ENCODE results near the gene SLC25A21. TPM values are rescaled to one million over a fixed set of nuclear protein-coding genes. Genes with fewer than 3 reads are reported as not detected.
A peak's percentile ranks its signal among the peaks of the same experiment; 100 is the strongest.

SLC25A21 gene
- total RNA-seq, 4 donors from 2014 or later = 0.39 to 3.3 (median 1.2) TPM

DNA sequence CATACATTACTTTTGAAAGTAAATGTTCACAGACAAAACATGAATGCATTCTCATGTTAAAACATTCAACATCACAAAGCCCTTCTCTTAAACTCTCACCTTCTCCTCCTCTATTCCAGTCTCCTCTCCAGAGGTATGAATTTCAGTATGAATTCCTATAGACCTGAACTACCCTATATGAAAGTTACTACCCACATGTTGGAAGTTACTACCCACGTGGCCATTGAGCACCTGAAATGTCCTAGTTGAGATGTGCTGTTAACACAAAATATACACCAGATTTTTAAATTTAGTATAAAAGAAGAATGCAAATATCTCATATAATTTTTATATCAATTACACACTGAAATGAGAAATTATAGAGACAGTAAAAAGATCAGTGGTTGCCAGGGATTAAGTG lies 450.5 kb downstream of the SLC25A21 start:
- H3K27me3 ChIP-seq = no peaks in the 10 kb centered on the region
- no peaks in the 10 kb centered on the region for H3K4me1 ChIP-seq
- intact Hi-C loops (cut with DNase I) = no loop called here
- no peak for TF ChIP-seq POLR2A (IDR thresholded peaks at IDR 0.05; ENCODE audit: low read depth)
- TF ChIP-seq POLR2AphosphoS5 (IDR thresholded peaks at IDR 0.05) = no peak
- TF ChIP-seq CTCF (IDR thresholded peaks at IDR 0.05) = no peak
- no peak for TF ChIP-seq EP300 (IDR thresholded peaks at IDR 0.05)
- DNase-seq (ENCODE audit: extremely low spot score) = no peak
- no peak overlapping the region for H3K27ac ChIP-seq (replicated peaks in 1 of 4)
- H3K36me3 ChIP-seq = no peaks in the 10 kb centered on the region
- no peak overlapping the region for H3K4me3 ChIP-seq
- H3K9me3 ChIP-seq = no peaks in the 10 kb centered on the region
- 75% methylated on average over 1 of the region's 1 CpG for WGBS

DNA sequence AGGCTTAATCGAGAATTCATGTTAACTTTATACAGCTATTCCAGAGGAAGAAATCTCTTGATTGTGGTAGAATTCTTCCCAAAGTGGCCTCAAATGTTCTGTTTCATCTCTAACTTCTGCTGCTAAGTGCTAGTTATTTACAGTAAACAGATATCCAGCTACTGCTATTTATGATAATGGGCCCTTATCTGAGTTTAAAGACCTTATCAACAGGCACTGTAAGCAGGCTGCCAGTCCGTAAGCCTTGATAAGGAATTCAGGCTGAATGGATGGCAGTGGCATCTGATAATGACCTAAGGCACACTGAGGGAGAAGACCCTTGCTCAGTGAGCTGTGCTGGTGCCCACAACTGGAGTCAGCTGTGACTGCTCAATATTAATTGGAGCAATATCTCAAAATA lies 451.7 kb downstream of the SLC25A21 start:
- H3K27ac ChIP-seq (replicated peaks in 1 of 4) = no peak overlapping the region
- no peak for TF ChIP-seq POLR2AphosphoS5 (IDR thresholded peaks at IDR 0.05)
- TF ChIP-seq EP300 (IDR thresholded peaks at IDR 0.05) = no peak
- H3K27me3 ChIP-seq = no peaks in the 10 kb centered on the region
- H3K9me3 ChIP-seq = no peaks in the 10 kb centered on the region
- no peak overlapping the region for H3K4me3 ChIP-seq
- no peaks in the 10 kb centered on the region for H3K4me1 ChIP-seq
- no peaks in the 10 kb centered on the region for H3K36me3 ChIP-seq
- intact Hi-C loops (cut with DNase I) = no loop called here
- 92% methylated on average over 2 of the region's 2 CpGs for WGBS
- peak; percentile 60 for DNase-seq (ENCODE audit: extremely low spot score)

DNA sequence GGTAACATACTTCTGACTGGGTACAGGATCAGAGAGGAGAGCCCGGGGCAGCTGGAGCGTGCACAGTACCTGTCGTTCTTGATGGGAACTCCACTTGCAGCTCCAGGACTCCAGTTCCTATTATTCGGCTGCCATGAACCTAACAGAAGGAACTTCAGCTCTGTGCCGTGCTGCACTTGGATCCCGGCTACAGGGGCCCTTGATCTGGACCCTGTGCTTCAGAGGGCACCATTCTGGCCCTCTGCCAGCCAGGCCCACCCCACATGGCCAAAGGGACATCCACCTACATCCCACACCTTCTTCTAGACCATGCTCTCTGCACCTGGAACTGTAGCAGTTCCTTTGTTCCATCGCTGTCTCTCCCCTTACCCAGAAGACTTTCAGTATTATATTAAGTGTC lies 452.6 kb downstream of the SLC25A21 start:
- H3K36me3 ChIP-seq = no peaks in the 10 kb centered on the region
- no peak overlapping the region for H3K27ac ChIP-seq (replicated peaks in 1 of 4)
- intact Hi-C loops (cut with DNase I) = no loop called here
- DNase-seq (ENCODE audit: extremely low spot score) = peak; percentile 68
- no peaks in the 10 kb centered on the region for H3K27me3 ChIP-seq
- TF ChIP-seq POLR2AphosphoS5 (IDR thresholded peaks at IDR 0.05) (no peak), CTCF (IDR thresholded peaks at IDR 0.05) (no peak), EP300 (IDR thresholded peaks at IDR 0.05) (no peak), POLR2A (IDR thresholded peaks at IDR 0.05; ENCODE audit: low read depth) (no peak)
- H3K9me3 ChIP-seq = no peaks in the 10 kb centered on the region
- 81% methylated on average over 7 of the region's 7 CpGs for WGBS
- H3K4me1 ChIP-seq = no peaks in the 10 kb centered on the region
- no peak overlapping the region for H3K4me3 ChIP-seq

DNA sequence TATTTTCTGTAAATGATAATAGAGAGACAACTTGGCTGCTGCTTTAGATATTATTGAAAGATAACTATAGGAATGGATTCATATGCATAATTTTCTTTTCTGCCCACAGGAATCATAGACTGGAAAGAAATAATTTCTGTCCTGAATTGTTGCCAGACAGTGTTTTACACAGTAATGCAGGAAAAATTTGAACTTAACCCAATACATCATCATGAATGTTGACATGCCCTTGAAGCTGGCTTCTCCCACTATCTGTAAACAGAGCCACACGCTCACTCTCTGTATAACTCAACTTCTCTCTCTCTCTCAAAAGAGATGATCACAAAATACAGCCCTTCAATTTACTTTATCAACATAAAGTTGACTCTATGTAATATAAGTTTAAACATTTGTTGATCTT lies 454.2 kb downstream of the SLC25A21 start:
- TF ChIP-seq CTCF (IDR thresholded peaks at IDR 0.05) (no peak), POLR2A (IDR thresholded peaks at IDR 0.05; ENCODE audit: low read depth) (no peak), EP300 (IDR thresholded peaks at IDR 0.05) (no peak), POLR2AphosphoS5 (IDR thresholded peaks at IDR 0.05) (no peak)
- no peaks in the 10 kb centered on the region for H3K27me3 ChIP-seq
- H3K9me3 ChIP-seq = no peaks in the 10 kb centered on the region
- no peak overlapping the region for H3K27ac ChIP-seq (replicated peaks in 1 of 4)
- H3K4me1 ChIP-seq = no peaks in the 10 kb centered on the region
- WGBS = 24% methylated on average over 1 of the region's 1 CpG
- no peak overlapping the region for H3K4me3 ChIP-seq
- DNase-seq (ENCODE audit: extremely low spot score) = no peak
- no peaks in the 10 kb centered on the region for H3K36me3 ChIP-seq
- intact Hi-C loops (cut with DNase I) = no loop called here

- H3K27me3 ChIP-seq = no peaks in the 10 kb centered on the region
Measured at GRCh38 chr14:36717363-36717762, 455.0 kb downstream of the SLC25A21 start.

More at GRCh38 chr14:36717363-36717762, 455.0 kb downstream of the SLC25A21 start:
- 69% methylated on average over 5 of the region's 5 CpGs for WGBS
- Histone ChIP-seq H3K4me1 (no peaks in the 10 kb centered on the region), H3K9me3 (no peaks in the 10 kb centered on the region), H3K4me3 (no peak overlapping the region), H3K27ac (replicated peaks in 1 of 4) (no peak overlapping the region), H3K36me3 (no peaks in the 10 kb centered on the region)
- intact Hi-C loops (cut with DNase I) = no loop called here
- peak; percentile 80 for DNase-seq (ENCODE audit: extremely low spot score)
- TF ChIP-seq EP300 (IDR thresholded peaks at IDR 0.05) (no peak), POLR2A (IDR thresholded peaks at IDR 0.05; ENCODE audit: low read depth) (no peak), CTCF (IDR thresholded peaks at IDR 0.05) (no peak), POLR2AphosphoS5 (IDR thresholded peaks at IDR 0.05) (no peak)
